TTC549 (cell line): ENCODE data around the gene ENOX1.

ENCODE experiments used
- FAIRE-seq: peaks from 2 replicates; lab custom pipeline; 2012; peaks lifted over from hg19 to GRCh38; lab: Jason Lieb, UNC

The ENOX1 gene

DNA sequence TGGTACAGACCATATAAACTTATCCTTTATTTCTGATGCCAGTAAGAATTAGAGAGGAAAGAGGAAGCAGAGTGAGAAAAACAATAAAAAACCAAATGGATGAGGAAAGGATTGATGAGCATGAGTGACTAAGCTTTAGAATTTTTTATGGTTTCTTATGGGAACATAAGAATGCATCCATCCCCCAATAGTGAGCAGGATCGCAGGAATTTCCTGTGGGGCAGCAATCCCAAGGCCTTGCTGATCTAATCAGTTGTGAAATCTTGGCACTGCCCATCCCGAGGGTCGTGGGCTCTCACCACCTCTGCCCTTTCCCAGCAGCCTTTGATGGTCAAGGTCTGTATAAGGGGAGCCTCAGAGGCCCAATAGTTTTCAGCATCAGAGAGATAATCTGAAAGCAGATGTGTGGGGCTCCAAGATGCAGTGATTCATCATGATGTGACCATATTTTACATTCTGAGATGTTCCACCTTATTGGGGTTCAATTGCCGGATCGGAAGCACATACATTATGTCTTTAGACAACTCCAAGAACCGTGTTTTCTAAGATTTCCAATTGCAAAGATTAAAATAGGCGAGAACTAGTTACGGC is 541.3 kb downstream of the ENOX1 start:
- FAIRE-seq: no peak

DNA sequence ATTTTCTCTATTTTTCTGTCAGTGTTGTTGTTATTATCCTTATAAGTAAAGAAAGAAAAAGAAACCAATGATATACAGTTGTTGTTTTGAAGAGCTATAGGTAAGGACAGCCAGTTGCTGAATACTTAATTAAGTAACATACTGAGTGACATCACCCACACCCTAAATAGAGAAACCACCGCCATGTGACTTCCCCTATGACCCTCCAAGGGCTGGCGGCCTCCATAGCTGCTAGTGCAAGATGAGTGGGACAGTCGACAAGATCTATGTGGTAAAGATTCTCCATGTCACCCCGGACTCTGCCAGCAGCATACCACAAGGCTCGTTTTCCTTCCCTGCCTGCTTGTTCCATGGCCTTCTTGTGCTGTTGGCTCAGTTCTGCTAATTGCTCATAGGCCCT is 542.3 kb downstream of the ENOX1 start:
- no peak for FAIRE-seq

GRCh38 chr13:43243711-43244110 is 543.1 kb downstream of the ENOX1 start:
- FAIRE-seq: no peak

DNA sequence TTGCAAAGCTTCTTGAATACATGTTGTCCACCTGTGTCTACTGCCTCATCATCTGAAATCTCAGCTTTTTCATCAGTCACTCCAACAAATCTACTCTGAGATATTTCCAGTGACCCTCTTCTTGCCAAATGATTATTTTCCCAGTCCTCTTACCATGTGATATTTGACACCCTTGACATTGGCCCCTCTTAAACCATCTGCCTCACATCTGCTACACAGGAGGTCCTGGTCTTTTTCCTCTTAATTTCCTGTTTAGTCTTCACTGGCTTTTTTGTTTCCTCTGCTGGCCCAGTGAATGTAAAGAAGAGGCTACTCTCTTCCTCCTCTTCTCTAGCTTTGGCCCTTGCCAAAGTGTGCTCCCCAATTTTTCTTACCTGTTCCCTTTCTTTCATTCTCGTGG is 544.7 kb downstream of the ENOX1 start:
- no peak for FAIRE-seq

- FAIRE-seq: no peak
Measured at GRCh38 chr13:43240278-43240677, 546.5 kb downstream of the ENOX1 start.

DNA sequence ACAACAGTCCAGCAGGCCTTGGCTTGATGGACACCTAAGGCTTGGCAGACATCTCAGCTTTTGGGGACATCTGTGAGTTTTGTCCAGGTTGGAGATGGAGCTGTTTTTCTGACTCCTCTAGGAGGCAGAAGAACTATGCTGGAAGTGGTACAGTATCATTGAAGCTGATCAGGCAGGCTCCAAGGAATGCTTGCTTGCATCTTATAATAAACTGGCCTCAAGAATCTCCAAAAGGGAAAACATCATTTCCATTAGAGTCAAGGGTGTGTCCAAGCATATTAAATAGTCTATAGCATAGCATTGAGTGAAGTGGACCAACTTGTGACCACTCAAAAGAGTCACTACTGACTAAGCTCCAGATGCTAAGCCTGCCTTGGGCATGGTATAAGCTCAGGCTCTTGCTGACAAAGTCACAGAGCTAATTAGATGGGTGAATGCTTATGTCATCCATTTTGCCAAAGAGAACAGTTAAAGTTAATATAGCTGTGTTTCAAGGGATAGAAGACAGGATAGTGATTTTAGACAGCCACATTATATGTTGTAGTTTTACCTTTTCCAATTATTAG is 547.4 kb downstream of the ENOX1 start:
- FAIRE-seq: no peak

- FAIRE-seq: no peak
Measured at GRCh38 chr13:43238341-43239083, 548.3 kb downstream of the ENOX1 start.

DNA sequence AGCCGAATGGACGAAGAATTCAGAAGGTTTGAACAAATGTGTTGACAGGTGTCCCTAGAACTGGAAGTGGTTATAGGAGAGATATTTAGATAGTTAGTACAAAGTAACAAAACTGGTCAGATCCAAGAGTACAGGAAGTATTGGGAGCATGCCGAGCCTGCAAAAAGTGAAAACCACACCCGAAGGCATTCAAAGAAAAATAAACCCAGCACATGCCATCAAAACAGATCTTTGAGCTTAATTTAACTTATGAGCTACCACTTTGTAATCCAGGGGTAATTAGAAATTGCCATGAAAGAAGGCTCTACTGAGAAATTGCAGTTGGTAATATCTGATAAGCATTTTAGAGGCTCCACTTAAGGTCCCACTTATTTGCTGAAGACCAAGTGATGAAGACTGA is 549.2 kb downstream of the ENOX1 start:
- FAIRE-seq: no peak

DNA sequence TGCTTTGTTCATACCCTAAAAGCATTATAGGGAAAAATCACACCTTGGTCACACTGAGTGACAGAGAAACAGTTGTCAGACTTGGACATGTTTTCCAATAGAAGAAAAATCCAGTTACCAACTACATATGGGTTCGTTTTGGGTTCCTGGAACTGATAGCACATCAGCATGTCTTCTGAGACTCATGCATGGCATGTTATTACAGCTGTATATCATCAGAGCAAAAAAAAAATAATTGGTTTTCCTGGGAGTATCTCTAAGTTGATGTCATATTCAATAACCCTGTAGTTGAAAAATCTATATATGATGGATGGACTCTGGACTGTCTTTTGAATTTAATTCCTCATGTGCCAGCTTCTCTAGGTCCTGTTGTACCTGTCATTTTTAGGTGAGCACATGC is 551.7 kb downstream of the ENOX1 start:
- FAIRE-seq: no peak

DNA sequence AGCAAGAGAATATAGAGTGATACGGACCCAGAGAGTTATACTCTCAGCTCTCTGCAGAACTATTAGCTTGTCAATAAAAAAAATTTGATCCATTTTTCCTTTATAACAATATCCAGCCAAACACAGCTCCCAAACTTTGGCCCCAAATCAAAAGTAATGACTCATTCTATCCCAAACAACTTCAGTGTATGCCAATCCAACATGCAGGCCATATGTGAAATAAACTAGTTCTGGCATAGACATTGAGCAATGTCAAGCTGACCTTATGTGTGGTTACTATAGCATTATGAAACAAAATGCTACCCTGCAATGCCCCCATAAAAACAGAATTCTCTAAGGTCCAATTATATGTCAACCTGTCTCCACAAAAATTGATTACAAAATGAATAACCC is 553.9 kb downstream of the ENOX1 start:
- FAIRE-seq: no peak

DNA sequence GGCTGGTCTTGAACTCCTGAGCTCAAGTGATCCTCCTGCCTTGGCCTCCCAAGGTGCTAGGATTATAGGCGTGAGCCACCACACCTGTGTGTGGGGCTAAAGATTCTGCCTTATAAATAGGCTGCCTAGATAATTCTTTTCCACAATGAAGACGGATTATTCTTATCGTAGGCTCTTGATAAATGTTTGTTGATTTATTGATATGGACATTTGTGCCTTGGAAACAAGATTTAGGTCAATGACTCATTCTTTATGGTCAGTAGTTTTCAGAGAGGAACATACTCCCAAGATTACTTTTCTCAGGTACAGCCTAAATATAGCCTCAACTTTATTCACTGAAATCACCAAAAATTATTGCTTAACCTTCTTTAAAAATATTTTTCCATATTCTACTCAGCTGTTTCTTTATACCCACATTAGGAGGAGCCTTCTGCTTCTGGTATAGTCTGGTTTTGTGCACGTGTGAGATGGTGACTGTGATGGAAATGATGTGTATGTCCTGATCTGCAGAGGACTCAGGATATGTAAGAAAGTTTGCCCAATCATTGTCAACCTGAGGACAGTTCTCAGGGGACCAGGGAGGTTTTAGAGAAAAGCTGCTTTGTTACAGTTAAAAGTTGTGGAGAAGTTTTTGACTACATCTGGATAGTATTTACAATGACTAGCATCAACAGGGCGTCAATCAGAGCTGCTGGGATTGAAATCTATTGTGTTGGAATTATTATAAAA is 554.5 kb downstream of the ENOX1 start:
- no peak for FAIRE-seq

DNA sequence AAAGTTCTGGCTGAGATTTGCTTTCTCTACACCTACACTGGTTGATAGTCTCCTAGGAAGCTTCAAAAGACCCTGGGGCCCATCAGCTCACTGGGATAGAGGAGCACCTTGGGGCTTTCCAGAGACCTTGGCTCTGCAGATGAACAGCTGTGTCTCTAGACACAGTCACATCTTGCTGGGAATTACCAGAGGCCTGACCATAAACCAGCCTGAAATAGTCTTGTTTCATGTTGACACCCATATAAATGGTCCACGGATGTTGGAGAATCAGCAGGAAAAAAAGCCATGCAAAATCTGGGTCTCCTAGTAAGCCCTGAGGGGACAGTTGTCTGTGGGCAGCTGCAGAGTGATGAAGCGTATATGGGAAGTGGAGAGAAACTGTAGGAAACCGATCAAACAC is 555.8 kb downstream of the ENOX1 start:
- no peak for FAIRE-seq

GRCh38 chr13:43229506-43229905 is 557.3 kb downstream of the ENOX1 start:
- FAIRE-seq: no peak

DNA sequence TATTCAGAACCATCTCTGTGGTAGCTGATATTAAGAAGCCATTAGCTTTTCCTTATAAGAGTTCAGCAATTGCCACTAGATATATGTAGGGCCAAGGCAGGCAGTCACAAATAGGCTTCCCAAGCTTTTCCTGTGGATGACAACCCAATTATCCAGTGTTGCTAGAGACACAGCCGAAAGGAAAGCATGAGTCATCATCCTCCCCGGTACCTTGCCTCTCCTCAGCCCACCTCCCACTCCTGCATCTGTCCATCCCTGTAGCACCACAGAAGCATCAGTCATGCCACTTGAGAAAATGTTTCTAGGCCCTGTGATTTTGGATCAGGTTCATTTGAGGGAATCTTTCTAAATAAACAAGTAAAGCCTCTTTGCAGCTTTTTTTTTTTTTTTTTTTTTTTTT is 559.1 kb downstream of the ENOX1 start:
- no peak for FAIRE-seq

DNA sequence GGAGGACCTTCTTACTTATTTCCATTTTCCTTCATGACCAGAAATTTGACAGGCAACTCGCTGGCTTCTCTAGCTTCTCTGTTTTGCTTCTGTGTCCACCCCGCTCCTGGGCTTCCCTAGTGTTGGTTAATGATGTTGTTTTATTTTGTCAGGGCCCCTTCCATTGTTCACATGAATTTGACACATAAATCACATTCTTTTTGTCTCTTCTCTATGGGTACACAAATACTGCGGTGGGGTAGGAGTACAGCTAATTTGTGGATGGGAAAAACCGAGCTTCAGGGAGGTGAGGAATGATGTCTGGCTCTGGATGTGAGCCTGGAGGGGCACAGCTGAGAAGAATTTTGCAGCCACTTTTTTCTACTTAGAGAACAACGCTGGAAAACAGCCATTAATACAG is 563.6 kb downstream of the ENOX1 start:
- FAIRE-seq: no peak

DNA sequence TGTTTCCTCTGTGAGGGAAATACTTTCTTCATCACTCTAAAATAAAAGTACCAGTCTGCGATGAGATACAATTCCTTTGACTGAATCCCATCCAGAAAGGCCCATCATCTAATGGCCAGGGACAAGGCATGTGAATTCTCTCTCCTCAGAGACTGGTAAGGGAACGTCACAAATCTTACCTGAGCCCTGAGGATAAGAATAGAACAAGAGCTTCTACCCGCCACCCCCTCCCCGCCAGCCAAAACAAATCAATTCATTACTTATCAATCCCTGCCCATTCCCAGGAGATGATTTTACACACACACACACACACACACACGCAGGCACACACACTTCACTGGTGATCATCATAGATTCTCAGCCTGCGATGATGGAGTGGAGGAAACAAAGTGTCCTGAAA is 564.7 kb downstream of the ENOX1 start:
- no peak for FAIRE-seq

DNA sequence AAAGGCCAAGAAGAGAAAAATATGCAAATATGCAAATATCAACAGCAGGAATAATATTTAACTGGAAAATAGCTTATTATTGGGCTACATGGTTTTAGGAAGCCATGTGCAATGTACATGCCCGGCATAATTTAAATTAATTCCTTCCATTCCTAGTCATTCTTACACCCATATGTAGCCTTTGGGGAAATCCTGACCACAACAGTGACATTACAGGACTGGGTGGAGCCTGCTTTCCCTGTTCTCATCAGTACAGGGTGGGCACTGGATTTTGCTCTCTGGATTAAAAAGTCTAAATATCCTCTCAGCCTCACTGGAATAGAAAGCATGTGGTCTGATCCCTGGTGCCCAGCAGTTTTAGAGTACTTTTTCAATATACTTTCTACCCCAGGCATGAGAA is 565.2 kb downstream of the ENOX1 start:
- FAIRE-seq: no peak

DNA sequence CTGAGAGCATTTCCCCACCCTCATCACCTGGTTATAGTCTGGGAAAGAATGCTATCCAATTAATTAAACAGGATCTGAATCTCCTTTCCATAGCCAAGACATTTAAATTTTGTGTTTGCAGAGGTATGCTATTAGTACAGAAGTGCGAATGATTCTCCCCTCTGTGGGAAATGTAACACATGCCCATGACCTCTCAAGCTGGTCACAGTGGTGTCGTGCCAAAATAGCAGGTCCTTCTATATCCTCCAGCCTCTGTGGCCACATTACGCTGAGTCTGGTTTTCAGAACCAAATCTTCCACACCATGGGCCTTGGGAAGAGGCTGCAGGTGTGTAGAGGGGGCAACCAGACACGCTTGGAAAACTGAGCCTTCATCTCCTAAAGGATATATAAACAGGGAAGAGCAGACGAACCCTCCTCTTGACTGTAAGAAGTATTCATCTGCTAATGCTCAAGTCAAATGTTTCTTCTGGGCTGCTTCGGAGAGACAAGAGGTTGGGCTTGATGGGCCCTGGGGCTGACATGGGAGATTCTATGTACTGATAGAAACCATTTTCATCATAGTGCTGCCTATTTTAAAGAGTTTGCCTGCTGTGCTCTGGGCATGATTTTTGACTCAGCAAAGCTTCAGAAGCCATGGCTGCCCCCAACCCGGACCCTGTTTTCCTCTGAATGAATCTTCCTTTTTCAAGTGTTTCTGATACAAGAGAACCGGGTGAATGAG is 565.7 kb downstream of the ENOX1 start:
- no peak for FAIRE-seq

DNA sequence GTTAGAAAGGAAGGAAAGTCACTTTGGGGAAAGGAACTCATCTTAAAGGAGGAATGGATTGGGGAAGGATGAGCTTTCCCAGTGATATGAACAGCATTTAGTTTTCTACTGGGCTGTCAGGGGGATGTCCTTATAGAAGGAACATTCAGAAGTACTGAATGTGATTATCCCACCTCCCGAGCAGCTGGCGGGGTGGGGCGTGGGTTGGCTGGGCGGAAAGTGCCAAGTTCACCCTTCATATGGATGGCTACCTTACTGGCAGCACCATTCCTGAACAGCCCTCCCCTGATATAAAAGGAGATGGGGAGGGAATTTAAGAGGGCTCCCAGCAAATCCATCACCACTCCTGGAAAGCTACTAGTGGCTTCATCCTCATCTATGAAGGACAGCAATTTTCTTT is 572.6 kb downstream of the ENOX1 start:
- FAIRE-seq: no peak

DNA sequence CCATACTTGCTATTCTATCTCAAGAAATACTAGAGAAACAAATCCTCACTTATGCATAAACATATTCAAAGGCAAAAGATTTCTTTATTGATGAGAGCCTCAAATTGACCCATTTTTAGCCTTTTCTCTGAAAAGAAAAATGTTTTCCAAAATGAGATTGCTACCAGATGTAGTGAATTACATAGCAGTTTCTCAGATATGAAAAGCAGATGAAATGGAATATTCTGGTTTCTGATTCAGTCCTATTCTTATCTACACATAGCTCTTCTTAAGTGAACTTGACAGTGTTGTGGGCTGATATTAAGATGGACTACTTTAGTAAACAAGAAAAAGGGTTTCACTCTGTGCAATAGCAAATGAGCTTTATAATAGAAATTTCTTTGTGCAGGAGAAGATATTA is 579.9 kb downstream of the ENOX1 start:
- no peak for FAIRE-seq

DNA sequence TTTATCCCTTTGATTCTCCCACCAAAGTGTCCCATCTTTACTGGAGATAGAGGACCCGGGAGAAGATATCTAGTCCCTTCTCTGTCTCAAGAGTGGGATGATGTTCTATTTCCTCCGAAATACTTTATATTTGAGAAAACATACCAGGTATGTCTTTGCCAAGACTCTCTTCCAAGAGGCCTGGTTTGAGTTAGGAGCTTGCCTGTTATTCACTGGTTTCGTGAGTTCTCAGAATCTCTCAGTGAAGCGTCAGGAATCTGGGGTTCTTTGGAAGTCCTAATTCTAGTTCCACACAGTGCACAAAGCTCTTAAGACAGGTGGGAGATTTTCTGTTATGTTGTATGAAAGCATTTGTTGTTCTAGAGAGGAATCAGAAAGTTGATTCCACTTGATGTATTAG is 581.4 kb downstream of the ENOX1 start:
- no peak for FAIRE-seq

DNA sequence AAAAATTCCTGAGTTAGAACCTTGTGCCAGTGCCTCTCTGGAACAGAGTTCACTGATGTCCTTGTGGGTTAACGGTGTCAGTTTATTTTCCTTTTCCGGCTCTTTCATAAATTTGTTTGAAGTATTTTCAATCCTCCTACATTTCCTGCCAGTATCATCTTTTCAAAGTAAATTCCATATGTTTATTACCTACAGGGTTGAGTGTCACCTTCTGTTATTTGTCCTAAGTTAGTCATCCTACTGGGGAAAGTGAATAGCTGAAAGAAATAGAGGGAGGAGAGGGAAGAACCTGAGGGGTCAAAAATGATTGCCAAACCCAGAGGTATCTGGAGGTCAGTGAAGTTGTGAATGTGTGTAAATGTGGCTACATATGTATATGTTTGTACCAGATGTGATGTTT is 582.2 kb downstream of the ENOX1 start:
- FAIRE-seq: no peak

GRCh38 chr13:43203781-43204180 is 583.0 kb downstream of the ENOX1 start:
- FAIRE-seq: no peak
